HepG2 (cell line): ENCODE data around the gene RGP1. TPM values are rescaled to one million over a fixed set of nuclear protein-coding genes. Genes with fewer than 3 reads are reported as not detected.

Source experiments
- ATAC-seq: fragments of 200-7000 bp; cut with Tn5 transposase; 3 replicates; pipeline ENCODE4 v1.9.1; 2020; ENCODE audit warnings: mild to moderate bottlenecking, moderate library complexity
- BruUV-seq: library from RNA; stranded (reverse); fragments of 400-500 nt; replicated peaks from 2 replicates; lab custom pipeline; 2021; lab: Mats Ljungman, UMichigan
- CTCF ChIA-PET: fragments of 300-600 bp; formaldehyde crosslinking; extraction: SDS; loops from one replicate; lab custom pipeline; 2021; ENCODE audit warnings: low total read pairs, inconsistent platforms, low intra/inter-chr PET ratio; lab: Yijun Ruan, JAX
- POLR2A ChIA-PET: fragments of 350-600 bp; sonication (Branson Sonifier 250); formaldehyde crosslinking; loops from one replicate; lab custom pipeline; 2020; ENCODE audit warnings: antibody characterized with exemption, inconsistent platforms; lab: Yijun Ruan, JAX
- DNase-seq: peaks from one replicate; pipeline ENCODE4 v3.0.0-alpha.2; 2015; ENCODE audit warnings: low spot score
- FAIRE-seq: peaks from 3 replicates; lab custom pipeline; 2011; peaks lifted over from hg19 to GRCh38; lab: Jason Lieb, UNC
- H2AFZ ChIP-seq: one replicate; pipeline ENCODE4 v1.6.1; 2011; ENCODE audit warnings: low read length, inconsistent platforms
- H3K27ac ChIP-seq: fragments of 300-600 bp; 3 replicates; pipeline ENCODE4 v1.8.0; 2011; ENCODE audit warnings: mixed run types, mild to moderate bottlenecking, mixed read lengths, low read length, inconsistent platforms; ENCODE audit not compliant: insufficient read depth; ENCODE audit errors: extremely low read length
- H3K27me3 ChIP-seq, 2 experiments: fragments of 200-600 bp in 1 of 2; 2 replicates in 1 of 2; 3 replicates in 1 of 2; pipeline versions ENCODE4 v1.6.0 to v1.8.0; 2011; ENCODE audit warnings: low read length in 2 of 2, mild to moderate bottlenecking in 2 of 2, moderate library complexity in 2 of 2, inconsistent platforms in 1 of 2; ENCODE audit not compliant: insufficient read depth in 2 of 2, control insufficient read depth in 1 of 2
- H3K36me3 ChIP-seq, 2 experiments: fragments of 200-600 bp in 1 of 2; replicated peaks in 1 of 2; 2 replicates in 1 of 2; 3 replicates in 1 of 2; pipeline versions ENCODE4 v1.5.1 to v1.8.0; 2011; ENCODE audit warnings: low read length in 2 of 2, inconsistent platforms in 1 of 2; ENCODE audit not compliant: insufficient read depth in 2 of 2, control insufficient read depth in 1 of 2
- H3K4me1 ChIP-seq: 2 replicates; pipeline ENCODE4 v1.5.1; 2012; ENCODE audit warnings: low read length, inconsistent platforms; ENCODE audit not compliant: insufficient read depth
- H3K4me2 ChIP-seq: 2 replicates; pipeline ENCODE4 v1.6.0; 2011; ENCODE audit warnings: low read depth, low read length, inconsistent platforms
- H3K4me3 ChIP-seq, 3 experiments: fragments of 200-600 bp in 1 of 3; sonication (generic), shearing (Covaris generic) in 1 of 3; replicated peaks in 1 of 3; 2 replicates each; pipeline ENCODE4 v1.5.1; 2011 to 2016; ENCODE audit warnings: low read length in 3 of 3, inconsistent platforms in 2 of 3, low read depth in 2 of 3, mild to moderate bottlenecking in 2 of 3, control low read depth in 1 of 3, mixed read lengths in 1 of 3; ENCODE audit not compliant: insufficient read depth in 1 of 3
- H3K79me2 ChIP-seq: one replicate; pipeline ENCODE4 v1.6.1; 2011; ENCODE audit warnings: low read length, inconsistent platforms; ENCODE audit not compliant: insufficient read depth
- H3K9ac ChIP-seq: 2 replicates; pipeline ENCODE4 v1.6.0; 2011; ENCODE audit warnings: mild to moderate bottlenecking, low read depth, low read length, inconsistent platforms; ENCODE audit not compliant: insufficient read depth
- H3K9me3 ChIP-seq: 2 replicates; pipeline ENCODE4 v1.5.1; 2012; ENCODE audit warnings: mild to moderate bottlenecking, low read length
- H4K20me1 ChIP-seq: 2 replicates; pipeline ENCODE4 v1.6.0; 2011; ENCODE audit warnings: inconsistent platforms, mild to moderate bottlenecking, low read length, moderate library complexity; ENCODE audit not compliant: insufficient read depth
- HNRNPH1 ChIP-seq: fragments of 200-400 bp; formaldehyde crosslinking; optimal IDR thresholded peaks from 2 replicates; pipeline ENCODE3; 2017; ENCODE audit warnings: mild to moderate bottlenecking, low read depth, low read length
- TGIF2 ChIP-seq: IDR thresholded peaks from 2 replicates; pipeline ENCODE4 v1.6.1; 2016; ENCODE audit warnings: control low read depth, missing compliant biosample characterization
- THAP7 ChIP-seq: sonication (generic); formaldehyde crosslinking; IDR thresholded peaks from 2 replicates; pipeline ENCODE4 v1.8.1; 2023; ENCODE audit warnings: mild to moderate bottlenecking, missing genetic modification reagents
- ZFP82 ChIP-seq: sonication (generic); formaldehyde crosslinking; IDR thresholded peaks from 2 replicates; pipeline ENCODE4 v1.5.1; 2020; ENCODE audit warnings: mild to moderate bottlenecking, missing genetic modification reagents, borderline replicate concordance
- ZKSCAN1 ChIP-seq: fragments of 150-350 bp; IDR thresholded peaks from 2 replicates; pipeline ENCODE4 v1.6.1; 2014; ENCODE audit warnings: low read length
- ZMYM2 ChIP-seq: sonication (generic); formaldehyde crosslinking; IDR thresholded peaks from 2 replicates; pipeline ENCODE4 v1.8.0; 2022; ENCODE audit warnings: mild to moderate bottlenecking, missing genetic modification reagents
- ZNF329 ChIP-seq: sonication (generic); formaldehyde crosslinking; IDR thresholded peaks from 2 replicates; pipeline ENCODE4 v1.9.0; 2021; ENCODE audit warnings: low read depth, mild to moderate bottlenecking, missing genetic modification reagents
- ZNF337 ChIP-seq: sonication (generic); formaldehyde crosslinking; IDR thresholded peaks from 2 replicates; pipeline ENCODE4 v1.5.1; 2020; ENCODE audit warnings: missing genetic modification reagents, low read depth, mild to moderate bottlenecking, borderline replicate concordance
- ZNF678 ChIP-seq: sonication (generic); formaldehyde crosslinking; IDR thresholded peaks from 2 replicates; pipeline ENCODE4 v1.4.0; 2020; ENCODE audit warnings: mild to moderate bottlenecking, missing genetic modification reagents
- ZNF710 ChIP-seq: sonication (generic); formaldehyde crosslinking; IDR thresholded peaks from 2 replicates; pipeline ENCODE4 v1.5.0; 2020; ENCODE audit warnings: mild to moderate bottlenecking, missing genetic modification reagents, borderline replicate concordance
- WGBS: methylation state at CpG from one replicate; pipeline ENCODE4 v1.1.6; 2017; ENCODE audit warnings: low lambda C conversion rate; 5-methylcytosine and 5-hydroxymethylcytosine counted together
- in situ Hi-C: cut with HindIII; loops from 2 replicates; pipeline ENCODE4 v1.10.0; 2017; ENCODE audit warnings: low pct_unique_long_range_greater_than_20kb; ENCODE audit not compliant: extremely low pct_ligation_motif_present
- intact Hi-C: fragments of 100-400 bp; cut with micrococcal nuclease; formaldehyde crosslinking; loops from one replicate; pipeline ENCODE4 v1.10.0; 2022; ENCODE audit not compliant: unreplicated experiment
- polyA plus RNA-seq, 8 experiments: library from polyadenylated mRNA; depleted of rRNA in 3 of 8; stranded (reverse) in 7 of 8; unstranded in 1 of 8; fragments of >200 nt; fragmentation: Illumina TruSeq in 4 of 8; extraction: Trizol in 4 of 8; gene quantifications; 2 replicates each; pipeline versions ENCODE4 v1.2.1 to v1.2.3, GENCODE V29; 2011 to 2016; ENCODE audit warnings: low read depth in 4 of 8, missing spikeins in 1 of 8, mixed read lengths in 1 of 8; ENCODE audit not compliant: insufficient read depth in 1 of 8
- total RNA-seq, 5 experiments: library from RNA; depleted of rRNA; stranded (reverse); fragments of >200 nt; fragmentation: Illumina TruSeq; extraction: Trizol; gene quantifications; 2 replicates each; pipeline ENCODE4 v1.2.3, GENCODE V29; 2016; ENCODE audit warnings: low read depth in 1 of 5
- TF ChIP-seq, protein P1 (sequence below): sonication (generic); formaldehyde crosslinking; IDR thresholded peaks from 2 replicates; pipeline ENCODE4 v1.8.0; 2022; ENCODE audit warnings: mild to moderate bottlenecking, missing genetic modification reagents, borderline replicate concordance
- TF ChIP-seq, protein P2 (sequence below): sonication (generic); formaldehyde crosslinking; IDR thresholded peaks from 2 replicates; pipeline ENCODE4 v1.8.0; 2022; ENCODE audit warnings: missing genetic modification reagents, mild to moderate bottlenecking, borderline replicate concordance

RGP1 gene
- total and polyA plus RNA-seq, 2 of the 13 experiments (the other 11 are each of a cell fraction or from before 2014, with no cell fraction given): 12.7 to 21.0 TPM

- H3K27ac ChIP-seq: no peak overlapping the region
- WGBS: 99% methylated on average over 2 of the region's 2 CpGs
- H4K20me1 ChIP-seq: peaks cover 37% of the 10 kb centered on the region
- no peaks in the 10 kb centered on the region; a peak in 2 of 5 replicates for H3K27me3 ChIP-seq
- CTCF ChIA-PET: no interaction called here
- in situ Hi-C loops (no loop called here), intact Hi-C loops (no loop called here)
- no peak for ATAC-seq
- TF ChIP-seq, protein P1, sequence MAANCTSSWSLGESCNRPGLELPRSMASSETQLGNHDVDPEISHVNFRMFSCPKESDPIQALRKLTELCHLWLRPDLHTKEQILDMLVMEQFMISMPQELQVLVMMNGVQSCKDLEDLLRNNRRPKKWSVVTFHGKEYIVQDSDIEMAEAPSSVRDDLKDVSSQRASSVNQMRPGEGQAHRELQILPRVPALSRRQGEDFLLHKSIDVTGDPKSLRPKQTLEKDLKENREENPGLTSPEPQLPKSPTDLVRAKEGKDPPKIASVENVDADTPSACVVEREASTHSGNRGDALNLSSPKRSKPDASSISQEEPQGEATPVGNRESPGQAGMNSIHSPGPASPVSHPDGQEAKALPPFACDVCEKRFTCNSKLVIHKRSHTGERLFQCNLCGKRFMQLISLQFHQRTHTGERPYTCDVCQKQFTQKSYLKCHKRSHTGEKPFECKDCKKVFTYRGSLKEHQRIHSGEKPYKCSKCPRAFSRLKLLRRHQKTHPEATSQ: no peak
- TF ChIP-seq ZNF678 (CRISPR knock-in tag) (no peak), ZFP82 (CRISPR knock-in tag) (no peak), HNRNPH1 (no peak)
- TF ChIP-seq, all 625 proteins: peak for 0
- no peak overlapping the region for H2AFZ ChIP-seq
- H3K36me3 ChIP-seq: peaks cover 36 to 62% of the 10 kb centered on the region in 2 experiments
- FAIRE-seq (no peak), DNase-seq (no peak)
- peaks cover 50% of the 10 kb centered on the region for H3K79me2 ChIP-seq
- no TSS peak for BruUV-seq
- H3K4me2 ChIP-seq: no peak overlapping the region
- H3K9me3 ChIP-seq: no peaks in the 10 kb centered on the region
- peaks cover 32% of the 10 kb centered on the region for H3K4me1 ChIP-seq
- no peak overlapping the region for H3K9ac ChIP-seq
- no peak overlapping the region for H3K4me3 ChIP-seq
- POLR2A ChIA-PET: interaction anchor here (1.3 kb wide), 1 partner anchor 11 kb away, joined by 7 read pairs; the partner anchor contains the start of genes CREB3 and TLN1
Measured at GRCh38 chr9:35743452-35743851, 5.6 kb upstream of the RGP1 start.

- BruUV-seq: no TSS peak
- no peak overlapping the region for H3K27ac ChIP-seq
- in situ Hi-C loops: no loop called here
- no peak overlapping the region for H3K4me3 ChIP-seq
- H3K4me1 ChIP-seq: peaks cover 32% of the 10 kb centered on the region
- H3K9me3 ChIP-seq: no peaks in the 10 kb centered on the region
- DNase-seq: no peak
- H3K9ac ChIP-seq: no peak overlapping the region
- H3K4me2 ChIP-seq: no peak overlapping the region
- H3K79me2 ChIP-seq: peaks cover 51% of the 10 kb centered on the region
- FAIRE-seq: no peak
- 94% methylated on average over 8 of the region's 8 CpGs for WGBS
- ChIA-PET POLR2A (interaction anchor here (1.3 kb wide), 1 partner anchor 12 kb away, joined by 7 read pairs; the partner anchor contains the start of genes CREB3 and TLN1), CTCF (no interaction called here)
- H3K36me3 ChIP-seq: peaks cover 31 to 56% of the 10 kb centered on the region in 2 experiments
- no peak for ATAC-seq
- no peak overlapping the region for H2AFZ ChIP-seq
- peaks cover 39% of the 10 kb centered on the region for H4K20me1 ChIP-seq
- intact Hi-C loops: no loop called here
- H3K27me3 ChIP-seq: no peaks in the 10 kb centered on the region; a peak in 2 of 5 replicates
- TF ChIP-seq, protein P2, sequence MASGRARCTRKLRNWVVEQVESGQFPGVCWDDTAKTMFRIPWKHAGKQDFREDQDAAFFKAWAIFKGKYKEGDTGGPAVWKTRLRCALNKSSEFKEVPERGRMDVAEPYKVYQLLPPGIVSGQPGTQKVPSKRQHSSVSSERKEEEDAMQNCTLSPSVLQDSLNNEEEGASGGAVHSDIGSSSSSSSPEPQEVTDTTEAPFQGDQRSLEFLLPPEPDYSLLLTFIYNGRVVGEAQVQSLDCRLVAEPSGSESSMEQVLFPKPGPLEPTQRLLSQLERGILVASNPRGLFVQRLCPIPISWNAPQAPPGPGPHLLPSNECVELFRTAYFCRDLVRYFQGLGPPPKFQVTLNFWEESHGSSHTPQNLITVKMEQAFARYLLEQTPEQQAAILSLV (CRISPR knock-in tag): no peak
- TF ChIP-seq TGIF2 (CRISPR knock-in tag) (no peak), ZNF710 (CRISPR knock-in tag) (no peak), ZNF337 (no peak), ZNF329 (CRISPR knock-in tag) (no peak), ZMYM2 (CRISPR knock-in tag) (no peak), ZKSCAN1 (no peak), THAP7 (no peak)
Measured at GRCh38 chr9:35743880-35744518, 5.1 kb upstream of the RGP1 start.
